Measurements from ENCODE around the gene NAE1. TPM values are rescaled to one million over a fixed set of nuclear protein-coding genes. Genes with fewer than 3 reads are reported as not detected.

The NAE1 gene
- total RNA-seq, 1 experiment from 2014 or later = 123 TPM

- TF ChIP-seq POLR2A (IDR thresholded peaks at IDR 0.05; ENCODE audit: borderline replicate concordance, extremely low read depth, insufficient read depth, insufficient read length) (no peak), CBX3 (IDR thresholded peaks at IDR 0.05; ENCODE audit: low read depth) (no peak), JUND (IDR thresholded peaks at IDR 0.05) (no peak), EZH2phosphoT487 (IDR thresholded peaks at IDR 0.05; ENCODE audit: borderline replicate concordance) (no peak), SP1 (IDR thresholded peaks at IDR 0.05; ENCODE audit: low read depth) (no peak)
Measured at GRCh38 chr16:66754819-66755218, 76.0 kb downstream of the NAE1 start (continued).

- Histone ChIP-seq H3K27ac (ENCODE audit: low read depth, low read length) (no peak overlapping the region), H3K9me2 (ENCODE audit: insufficient read depth) (no peaks in the 10 kb centered on the region), H3K4me3 (replicated peaks in 1 of 2; ENCODE audit: low read depth in 1 of 2, low read length in 2 of 2) (no peak overlapping the region), H3K9me3 (ENCODE audit: control insufficient read depth in 1 of 2, insufficient read depth in 1 of 2, low read depth in 1 of 2, low read length in 2 of 2) (0 out of 4 replicates have a peak, but pooled peaks cover 0 to 5% of the 10 kb centered on the region in 2 experiments), H3K4me2 (ENCODE audit: low read length) (no peak overlapping the region), H3K36me3 (ENCODE audit: control insufficient read depth in 1 of 2, insufficient read depth in 2 of 2, low read length in 2 of 2) (peaks cover 0 to 3% of the 10 kb centered on the region in 2 experiments; a peak in 2 of 4 replicates), H3K27me3 (ENCODE audit: insufficient read depth, low read length) (no peaks in the 10 kb centered on the region), H4K20me1 (ENCODE audit: insufficient read depth) (no peaks in the 10 kb centered on the region), H2AFZ (ENCODE audit: low read depth, low read length, poor library complexity, severe bottlenecking) (no peak overlapping the region), H3K4me1 (ENCODE audit: control insufficient read depth in 1 of 2, insufficient read depth in 2 of 2, low read length in 2 of 2) (peaks cover 12 to 19% of the 10 kb centered on the region in 2 experiments), H3K79me2 (ENCODE audit: insufficient read depth, low read length) (peaks cover 21% of the 10 kb centered on the region), H3K9ac (ENCODE audit: low read length) (no peak overlapping the region)
- ChIA-PET RAD21 (ENCODE audit: low non-redundant PET in 1 of 2, low total read pairs in 2 of 2, uncharacterized antibody in 2 of 2, unreplicated experiment in 2 of 2) (no interaction called here), CTCF (no interaction called here), POLR2A (no interaction called here)
- TF ChIP-seq CBX3 (IDR thresholded peaks at IDR 0.05; ENCODE audit: low read depth) = no peak
- TF ChIP-seq REST (IDR thresholded peaks at IDR 0.05; ENCODE audit: low read depth) = no peak
- TF ChIP-seq ELF1 (IDR thresholded peaks at IDR 0.05; ENCODE audit: borderline replicate concordance, low read depth) = no peak
- TF ChIP-seq ZBTB33 (IDR thresholded peaks at IDR 0.05; ENCODE audit: extremely low read depth, insufficient replicate concordance, low read length) = no peak
- no peak for TF ChIP-seq CTCF (IDR thresholded peaks at IDR 0.05 in 2 of 3, conservative IDR thresholded peaks at IDR 0.05 in 1 of 3; ENCODE audit: borderline replicate concordance in 1 of 3, insufficient read depth in 1 of 3, low read depth in 2 of 3, low read length in 2 of 3)
- TF ChIP-seq FOSL1 (IDR thresholded peaks at IDR 0.05; ENCODE audit: low read depth) = no peak
- TF ChIP-seq RAD21 (IDR thresholded peaks at IDR 0.05; ENCODE audit: low read depth) = no peak
- no peak for TF ChIP-seq EZH2phosphoT487 (IDR thresholded peaks at IDR 0.05; ENCODE audit: borderline replicate concordance)
- TF ChIP-seq ATF3 (IDR thresholded peaks at IDR 0.05) = no peak
- DNase-seq (ENCODE audit: low read depth, low spot score) (no peak), ATAC-seq (no peak)
- BruUV-seq (replicated peaks) = no TSS peak
- intact Hi-C loops (cut with micrococcal nuclease) = no loop called here
Measured at GRCh38 chr16:66754211-66754610, 76.6 kb downstream of the NAE1 start.
